Psoas muscle (tissue), 8 donors: ENCODE measurements around the gene KIF9. TPM values are rescaled to one million over a fixed set of nuclear protein-coding genes. Genes with fewer than 3 reads are reported as not detected.

Experiments used
- ATAC-seq, 4 donors: fragments of 200-7000 bp; cut with Tn5 transposase; one replicate each; pipeline ENCODE4 v1.9.1; 2020; ENCODE audit warnings: moderate library complexity in 3 of 4, mild to moderate bottlenecking in 2 of 4
- DNase-seq, 2 donors: peaks; one replicate each; pipeline ENCODE4 v3.0.0-alpha.2; 2020
- H3K27ac ChIP-seq: fragments of 200-600 bp; one replicate; pipeline ENCODE4 v1.8.0; 2022
- H3K27me3 ChIP-seq, 3 donors: fragments of 200-600 bp in 1 of 3; one replicate each; pipeline versions ENCODE4 v1.6.1 to v1.8.0; 2013 to 2022; ENCODE audit warnings: low read length in 2 of 3, mild to moderate bottlenecking in 2 of 3, moderate library complexity in 1 of 3; ENCODE audit not compliant: insufficient read depth in 3 of 3
- H3K36me3 ChIP-seq, 2 donors: fragments of 200-600 bp in 1 of 2; one replicate each; pipeline versions ENCODE4 v1.6.1 to v1.8.0; 2013 to 2022; ENCODE audit warnings: low read depth in 1 of 2, mild to moderate bottlenecking in 1 of 2, moderate library complexity in 1 of 2; ENCODE audit not compliant: insufficient read depth in 1 of 2
- H3K4me1 ChIP-seq: fragments of 200-600 bp; one replicate; pipeline ENCODE4 v1.8.0; 2022
- H3K4me3 ChIP-seq: fragments of 200-600 bp; one replicate; pipeline ENCODE4 v1.8.0; 2022; ENCODE audit warnings: mild to moderate bottlenecking
- H3K9me3 ChIP-seq: fragments of 200-600 bp; one replicate; pipeline ENCODE4 v1.8.0; 2022
- WGBS, 3 donors: extraction: QIAGEN DNeasy Blood & Tissue Kit; methylation state at CpG; one replicate each; pipeline versions ENCODE4 v1.1.6 to v1.1.7; 2013; 5-methylcytosine and 5-hydroxymethylcytosine counted together
- intact Hi-C, 2 donors: fragments of 100-400 bp; cut with DNase I; formaldehyde crosslinking; loops; one replicate each; pipeline versions ENCODE4 v1.11.0 to v1.14.2; 2022
- polyA plus RNA-seq, 3 donors: library from polyadenylated mRNA; stranded (reverse); fragments of 200-250 nt; gene quantifications; one replicate each; pipeline ENCODE4 v1.2.3, GENCODE V29; 2013
- total RNA-seq, 4 donors: library from RNA; stranded (reverse); fragmentation: NEBNext Ultra II Directional in 2 of 4; extraction: Animal tissue kit (Norgen Biotek cat#: 25700) in 2 of 4; gene quantifications; one replicate each; pipeline versions ENCODE4 v1.2.1 to v1.2.4, GENCODE V29; 2021 to 2023
- TF ChIP-seq, protein P1 (sequence below): fragments of 200-600 bp; IDR thresholded peaks from one replicate; pipeline ENCODE4 v1.8.0; 2022; ENCODE audit warnings: antibody characterized with exemption
- donor health status: healthy with polysubstance abuse.
- donor health status: DM: no; HTN: no; CAD: no; lungs with moderate emphysema.
- donor health status: Bipolar disorder and iron deficiency.
- donor health status: healthy.
- donor health status: DM: yes; HTN: yes; CAD: no.
- donor health status: DM: no; HTN: no; CAD: no.
- donor health status: DM: no; HTN: no; CAD: no.
- donor health status: DM: yes; HTN: yes; CAD: no.

Gene KIF9
- total and polyA plus RNA-seq, 7 donors: 3.5 to 15.5 (median 5.9) TPM

- intact Hi-C loops: no loop called here
- TF ChIP-seq, protein P1, sequence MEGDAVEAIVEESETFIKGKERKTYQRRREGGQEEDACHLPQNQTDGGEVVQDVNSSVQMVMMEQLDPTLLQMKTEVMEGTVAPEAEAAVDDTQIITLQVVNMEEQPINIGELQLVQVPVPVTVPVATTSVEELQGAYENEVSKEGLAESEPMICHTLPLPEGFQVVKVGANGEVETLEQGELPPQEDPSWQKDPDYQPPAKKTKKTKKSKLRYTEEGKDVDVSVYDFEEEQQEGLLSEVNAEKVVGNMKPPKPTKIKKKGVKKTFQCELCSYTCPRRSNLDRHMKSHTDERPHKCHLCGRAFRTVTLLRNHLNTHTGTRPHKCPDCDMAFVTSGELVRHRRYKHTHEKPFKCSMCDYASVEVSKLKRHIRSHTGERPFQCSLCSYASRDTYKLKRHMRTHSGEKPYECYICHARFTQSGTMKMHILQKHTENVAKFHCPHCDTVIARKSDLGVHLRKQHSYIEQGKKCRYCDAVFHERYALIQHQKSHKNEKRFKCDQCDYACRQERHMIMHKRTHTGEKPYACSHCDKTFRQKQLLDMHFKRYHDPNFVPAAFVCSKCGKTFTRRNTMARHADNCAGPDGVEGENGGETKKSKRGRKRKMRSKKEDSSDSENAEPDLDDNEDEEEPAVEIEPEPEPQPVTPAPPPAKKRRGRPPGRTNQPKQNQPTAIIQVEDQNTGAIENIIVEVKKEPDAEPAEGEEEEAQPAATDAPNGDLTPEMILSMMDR: no peak
- H3K4me3 ChIP-seq: no peak overlapping the region
- no peaks in the 10 kb centered on the region for H3K27me3 ChIP-seq
- no peaks in the 10 kb centered on the region for H3K9me3 ChIP-seq
- H3K27ac ChIP-seq: no peak overlapping the region
- no peaks in the 10 kb centered on the region for H3K4me1 ChIP-seq
- ATAC-seq (no peak), DNase-seq (no peak)
- H3K36me3 ChIP-seq: no peaks in the 10 kb centered on the region
Measured at GRCh38 chr3:47204875-47205274, 77.7 kb downstream of the KIF9 start.

GRCh38 chr3:47202542-47202941 is 80.1 kb downstream of the KIF9 start:
- no peaks in the 10 kb centered on the region for H3K36me3 ChIP-seq
- 83 to 96% (median 90%) methylated on average over 3 of the region's 3 CpGs for WGBS, 3 donors
- intact Hi-C loops: no loop called here
- no peaks in the 10 kb centered on the region for H3K4me1 ChIP-seq
- DNase-seq: no peak
- H3K9me3 ChIP-seq: no peaks in the 10 kb centered on the region
- no peak overlapping the region for H3K27ac ChIP-seq
- no peaks in the 10 kb centered on the region for H3K27me3 ChIP-seq
- no peak overlapping the region for H3K4me3 ChIP-seq
- TF ChIP-seq, protein P1: no peak
- ATAC-seq: no peak

- DNase-seq (no peak), ATAC-seq (no peak)
- intact Hi-C loops: no loop called here
- H3K4me3 ChIP-seq: no peak overlapping the region
- no peak overlapping the region for H3K27ac ChIP-seq
- H3K9me3 ChIP-seq: no peaks in the 10 kb centered on the region
- TF ChIP-seq, protein P1: no peak
- H3K4me1 ChIP-seq: no peaks in the 10 kb centered on the region
- no peaks in the 10 kb centered on the region for H3K36me3 ChIP-seq
- no peaks in the 10 kb centered on the region for H3K27me3 ChIP-seq
- WGBS, 3 donors: 81 to 83% (median 82%) methylated on average over 3 of the region's 3 CpGs
Measured at GRCh38 chr3:47197287-47197686, 85.3 kb downstream of the KIF9 start.

DNA sequence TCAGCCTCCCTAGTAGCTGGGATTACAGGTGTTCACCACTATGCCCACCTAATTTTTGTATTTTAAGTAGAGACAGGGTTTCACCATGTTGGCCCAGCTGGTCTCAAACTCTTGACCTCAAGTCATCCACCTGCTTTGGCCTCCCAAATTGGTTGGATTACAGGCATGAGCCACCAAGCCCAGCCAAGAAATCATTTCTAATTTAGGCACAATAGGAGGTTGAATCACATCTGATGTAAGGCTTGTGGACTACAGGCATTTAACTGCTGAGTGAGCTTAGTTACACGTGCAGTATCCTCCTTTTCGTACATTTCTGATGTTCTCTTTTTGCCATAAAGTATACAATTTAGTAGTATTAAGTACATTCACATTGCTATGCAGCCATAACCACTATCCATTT is 87.6 kb downstream of the KIF9 start:
- 77 to 79% (median 78%) methylated on average over 2 of the region's 2 CpGs for WGBS, 3 donors
- ATAC-seq: peak; percentile 57 to 76 (median 69)
- H3K9me3 ChIP-seq: no peaks in the 10 kb centered on the region
- H3K27me3 ChIP-seq: no peaks in the 10 kb centered on the region
- DNase-seq: no peak
- no peak overlapping the region for H3K27ac ChIP-seq
- TF ChIP-seq, protein P1: no peak
- no peak overlapping the region for H3K4me3 ChIP-seq
- no peaks in the 10 kb centered on the region for H3K36me3 ChIP-seq
- H3K4me1 ChIP-seq: no peaks in the 10 kb centered on the region
- intact Hi-C loops: no loop called here
